Adrenal gland (tissue), 5 donors: ENCODE results near the gene TMEM108.

Experiments used
- POLR2A ChIP-seq, 2 donors: fragments of 450-650 bp; IDR thresholded peaks; one replicate each; pipeline ENCODE4 v1.6.1; 2017; ENCODE audit warnings: antibody characterized with exemption in 2 of 2, mild to moderate bottlenecking in 2 of 2, moderate library complexity in 1 of 2
- TF ChIP-seq, protein P1 (sequence below), 6 experiments: fragments of 450-650 bp in 4 of 6; fragments of 200-600 bp in 2 of 6; sonication (generic) in 1 of 6; IDR thresholded peaks; 1 replicate in 5 of 6; 2 replicates in 1 of 6; pipeline versions ENCODE4 v1.5.1 to v1.8.0; 2016 to 2021; ENCODE audit warnings: antibody characterized with exemption in 6 of 6, mild to moderate bottlenecking in 2 of 6, moderate library complexity in 1 of 6
- donor health status: DM: no; HTN: no; CAD: no.

DNA sequence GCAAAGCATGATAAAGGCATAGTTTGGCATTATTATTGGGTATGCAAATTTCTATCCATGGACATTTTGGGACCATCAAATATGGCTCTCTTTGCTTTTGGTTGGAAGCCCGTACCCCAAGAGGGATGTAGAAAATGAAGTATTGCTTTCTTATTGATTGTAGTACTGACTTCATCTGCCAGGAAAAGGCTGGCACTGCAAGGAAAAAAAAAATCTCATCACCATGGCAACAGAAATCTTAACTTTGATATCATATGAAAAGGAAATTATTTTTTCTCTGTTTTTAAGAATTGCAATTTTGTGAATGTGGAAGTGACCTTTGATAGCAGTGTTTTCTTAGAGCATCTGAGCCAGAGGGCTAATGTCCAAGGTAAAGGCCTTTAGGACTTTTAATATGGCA is 151.7 kb downstream of the TMEM108 start:
- TF ChIP-seq, protein P1, sequence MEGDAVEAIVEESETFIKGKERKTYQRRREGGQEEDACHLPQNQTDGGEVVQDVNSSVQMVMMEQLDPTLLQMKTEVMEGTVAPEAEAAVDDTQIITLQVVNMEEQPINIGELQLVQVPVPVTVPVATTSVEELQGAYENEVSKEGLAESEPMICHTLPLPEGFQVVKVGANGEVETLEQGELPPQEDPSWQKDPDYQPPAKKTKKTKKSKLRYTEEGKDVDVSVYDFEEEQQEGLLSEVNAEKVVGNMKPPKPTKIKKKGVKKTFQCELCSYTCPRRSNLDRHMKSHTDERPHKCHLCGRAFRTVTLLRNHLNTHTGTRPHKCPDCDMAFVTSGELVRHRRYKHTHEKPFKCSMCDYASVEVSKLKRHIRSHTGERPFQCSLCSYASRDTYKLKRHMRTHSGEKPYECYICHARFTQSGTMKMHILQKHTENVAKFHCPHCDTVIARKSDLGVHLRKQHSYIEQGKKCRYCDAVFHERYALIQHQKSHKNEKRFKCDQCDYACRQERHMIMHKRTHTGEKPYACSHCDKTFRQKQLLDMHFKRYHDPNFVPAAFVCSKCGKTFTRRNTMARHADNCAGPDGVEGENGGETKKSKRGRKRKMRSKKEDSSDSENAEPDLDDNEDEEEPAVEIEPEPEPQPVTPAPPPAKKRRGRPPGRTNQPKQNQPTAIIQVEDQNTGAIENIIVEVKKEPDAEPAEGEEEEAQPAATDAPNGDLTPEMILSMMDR (IDR thresholded peaks at IDR 0.05), result no peak
- TF ChIP-seq POLR2A (IDR thresholded peaks at IDR 0.05), result no peak
